IMR-90 (cell line): ENCODE data around the gene LCN10. TPM values are rescaled to one million over a fixed set of nuclear protein-coding genes. Genes with fewer than 3 reads are reported as not detected.

Experiments
- ATAC-seq: fragments of 200-7000 bp; cut with Tn5 transposase; 2 replicates; pipeline ENCODE4 v1.9.1; 2020; ENCODE audit warnings: low read depth, mild to moderate bottlenecking, moderate library complexity
- BruUV-seq: library from RNA; stranded (reverse); fragments of 400-500 nt; replicated peaks from 2 replicates; lab custom pipeline; 2021; lab: Mats Ljungman, UMichigan
- CTCF ChIA-PET: fragments of 300-600 bp; formaldehyde crosslinking; extraction: SDS; loops from one replicate; lab custom pipeline; 2021; ENCODE audit warnings: antibody characterized with exemption; lab: Yijun Ruan, JAX
- POLR2A ChIA-PET: fragments of 300-600 bp; sonication (Branson Sonifier 250); formaldehyde crosslinking; loops from one replicate; lab custom pipeline; 2022; ENCODE audit warnings: antibody characterized with exemption; ENCODE audit not compliant: unreplicated experiment; lab: Charles Lee
- DNase-seq: peaks from one replicate; pipeline ENCODE4 v3.0.0; 2013
- H2AFZ ChIP-seq: replicated peaks from 2 replicates; pipeline ENCODE3; 2013; ENCODE audit warnings: low read length, mild to moderate bottlenecking; ENCODE audit not compliant: poor library complexity
- H2AK5ac ChIP-seq: 2 replicates; pipeline ENCODE4 v1.6.1; 2013; ENCODE audit warnings: low read depth, low read length, inconsistent platforms
- H2AK9ac ChIP-seq: replicated peaks from 2 replicates; pipeline ENCODE3; 2013; ENCODE audit warnings: mild to moderate bottlenecking, low read depth, low read length, moderate library complexity; ENCODE audit not compliant: poor library complexity
- H2BK120ac ChIP-seq: 2 replicates; pipeline ENCODE4 v1.6.1; 2013; ENCODE audit warnings: low read depth, low read length, inconsistent platforms
- H2BK15ac ChIP-seq: 3 replicates; pipeline ENCODE4 v1.6.1; 2013; ENCODE audit warnings: low read depth, low read length, inconsistent platforms
- H2BK20ac ChIP-seq: 2 replicates; pipeline ENCODE4 v1.6.1; 2013; ENCODE audit warnings: low read depth, mild to moderate bottlenecking, inconsistent platforms, low read length, moderate library complexity
- H2BK5ac ChIP-seq: 2 replicates; pipeline ENCODE4 v1.6.1; 2013; ENCODE audit warnings: mild to moderate bottlenecking, low read depth, low read length, inconsistent platforms; ENCODE audit not compliant: poor library complexity, severe bottlenecking
- H3K14ac ChIP-seq: replicated peaks from 2 replicates; pipeline ENCODE4 v1.6.1; 2013; ENCODE audit warnings: low read depth, low read length, inconsistent platforms
- H3K18ac ChIP-seq: 2 replicates; pipeline ENCODE4 v1.6.1; 2013; ENCODE audit warnings: low read depth, low read length, control low read depth
- H3K23ac ChIP-seq: 2 replicates; pipeline ENCODE4 v1.6.1; 2013; ENCODE audit warnings: low read depth, low read length, inconsistent platforms
- H3K27ac ChIP-seq: 2 replicates; pipeline ENCODE4 v1.5.1; 2013; ENCODE audit warnings: mild to moderate bottlenecking, control low read depth, low read length; ENCODE audit not compliant: insufficient read depth
- H3K27me3 ChIP-seq: 2 replicates; pipeline ENCODE4 v1.6.1; 2013; ENCODE audit warnings: low read length; ENCODE audit not compliant: control insufficient read depth, insufficient read depth
- H3K36me3 ChIP-seq: 2 replicates; pipeline ENCODE4 v1.6.1; 2013; ENCODE audit warnings: low read length, mixed read lengths; ENCODE audit not compliant: control insufficient read depth, insufficient read depth
- H3K4ac ChIP-seq: 2 replicates; pipeline ENCODE4 v1.6.1; 2013; ENCODE audit warnings: low read depth, low read length, inconsistent platforms
- H3K4me1 ChIP-seq: 2 replicates; pipeline ENCODE4 v1.6.1; 2013; ENCODE audit warnings: low read length, mixed read lengths; ENCODE audit not compliant: control insufficient read depth, insufficient read depth
- H3K4me2 ChIP-seq: 2 replicates; pipeline ENCODE4 v1.6.1; 2013; ENCODE audit warnings: low read depth, mild to moderate bottlenecking, control low read depth, low read length, moderate library complexity
- H3K4me3 ChIP-seq: 2 replicates; pipeline ENCODE4 v1.5.1; 2013; ENCODE audit warnings: low read depth, mild to moderate bottlenecking, control low read depth, low read length, moderate library complexity; ENCODE audit not compliant: insufficient read depth
- H3K56ac ChIP-seq: 2 replicates; pipeline ENCODE4 v1.6.1; 2013; ENCODE audit warnings: low read length, inconsistent platforms; ENCODE audit not compliant: insufficient read depth; ENCODE audit errors: extremely low read depth
- H3K79me1 ChIP-seq, 2 experiments: 2 replicates each; pipeline ENCODE4 v1.6.1; 2013; ENCODE audit warnings: low read length in 2 of 2, inconsistent platforms in 1 of 2, low read depth in 1 of 2
- H3K9ac ChIP-seq: 2 replicates; pipeline ENCODE4 v1.6.1; 2013; ENCODE audit warnings: low read depth, low read length, control low read depth
- H3K9me1 ChIP-seq: 2 replicates; pipeline ENCODE4 v1.6.1; 2013; ENCODE audit warnings: low read length, inconsistent platforms; ENCODE audit not compliant: insufficient read depth
- H3K9me3 ChIP-seq: 2 replicates; pipeline ENCODE4 v1.6.1; 2013; ENCODE audit warnings: low read length; ENCODE audit not compliant: control insufficient read depth, insufficient read depth
- H4K20me1 ChIP-seq: 2 replicates; pipeline ENCODE4 v1.6.1; 2013; ENCODE audit warnings: low read length, inconsistent platforms; ENCODE audit not compliant: insufficient read depth
- H4K5ac ChIP-seq: 2 replicates; pipeline ENCODE4 v1.6.1; 2013; ENCODE audit warnings: mild to moderate bottlenecking, low read depth, low read length, control low read depth
- H4K8ac ChIP-seq, 2 experiments: 2 replicates each; pipeline ENCODE4 v1.6.1; 2013; ENCODE audit warnings: low read depth in 2 of 2, low read length in 2 of 2, control low read depth in 1 of 2, inconsistent platforms in 1 of 2
- H4K91ac ChIP-seq: 2 replicates; pipeline ENCODE4 v1.6.1; 2013; ENCODE audit warnings: low read depth, low read length, inconsistent platforms; ENCODE audit not compliant: insufficient read depth
- BHLHE40 ChIP-seq: fragments of 150-350 bp; IDR thresholded peaks from 2 replicates; pipeline ENCODE4 v1.6.1; 2016; ENCODE audit warnings: mild to moderate bottlenecking, low read depth, low read length
- CEBPB ChIP-seq: IDR thresholded peaks from 2 replicates; pipeline ENCODE4 v1.6.1; 2012; ENCODE audit warnings: low read depth, low read length, improper control_type of control experiment
- CHD1 ChIP-seq: IDR thresholded peaks from 2 replicates; pipeline ENCODE4 v1.6.1; 2012; ENCODE audit warnings: low read depth, low read length, improper control_type of control experiment
- FOS ChIP-seq: fragments of 150-350 bp; IDR thresholded peaks from 2 replicates; pipeline ENCODE4 v1.6.1; 2016; ENCODE audit warnings: low read depth, low read length
- MAFK ChIP-seq: IDR thresholded peaks from 2 replicates; pipeline ENCODE4 v1.6.1; 2012; ENCODE audit warnings: low read depth, low read length, improper control_type of control experiment
- MAZ ChIP-seq: IDR thresholded peaks from 2 replicates; pipeline ENCODE4 v1.6.1; 2012; ENCODE audit warnings: low read depth, mild to moderate bottlenecking, low read length, improper control_type of control experiment, moderate library complexity, borderline replicate concordance
- MXI1 ChIP-seq: IDR thresholded peaks from 2 replicates; pipeline ENCODE4 v1.6.1; 2012; ENCODE audit warnings: low read depth, mild to moderate bottlenecking, low read length, moderate library complexity, borderline replicate concordance
- NFE2L2 ChIP-seq: fragments of 150-350 bp; IDR thresholded peaks from 2 replicates; pipeline ENCODE4 v1.6.1; 2016; ENCODE audit warnings: low read depth, mild to moderate bottlenecking, low read length
- POLR2A ChIP-seq: IDR thresholded peaks from 2 replicates; pipeline ENCODE4 v1.6.1; 2012; ENCODE audit warnings: mild to moderate bottlenecking, low read depth, low read length
- RAD21 ChIP-seq: IDR thresholded peaks from 2 replicates; pipeline ENCODE4 v1.6.1; 2012; ENCODE audit warnings: low read length, improper control_type of control experiment
- RCOR1 ChIP-seq: IDR thresholded peaks from 2 replicates; pipeline ENCODE4 v1.6.1; 2012; ENCODE audit warnings: mild to moderate bottlenecking, low read length, improper control_type of control experiment; ENCODE audit not compliant: insufficient replicate concordance
- RFX5 ChIP-seq: IDR thresholded peaks from 2 replicates; pipeline ENCODE4 v1.8.0; 2012; ENCODE audit warnings: low read depth, mild to moderate bottlenecking, low read length, moderate library complexity
- SMC3 ChIP-seq: fragments of 150-350 bp; IDR thresholded peaks from 2 replicates; pipeline ENCODE4 v1.6.1; 2016; ENCODE audit warnings: low read depth, mild to moderate bottlenecking, antibody characterized with exemption, low read length, moderate library complexity
- WGBS, 2 experiments: methylation state at CpG; one replicate each; pipeline versions ENCODE4 v1.1.5 to v1.1.7; 2013; ENCODE audit warnings: missing lambda C conversion rate in 2 of 2; ENCODE audit not compliant: insufficient read length in 1 of 2; ENCODE audit errors: extremely low coverage in 2 of 2; 5-methylcytosine and 5-hydroxymethylcytosine counted together
- dilution Hi-C: fragments of 300-500 bp; cut with HindIII; formaldehyde crosslinking; loops from one replicate; pipeline ENCODE4 v1.14.3; 2018; ENCODE audit warnings: low sequenced_read_pairs; ENCODE audit not compliant: unreplicated experiment
- in situ Hi-C: fragments of 300-500 bp; cut with MboI; formaldehyde crosslinking; loops from 3 replicates; pipeline ENCODE4 v1.14.3; 2019; ENCODE audit warnings: low sequenced_read_pairs, inconsistent platforms, mixed read lengths
- intact Hi-C: fragments of 100-400 bp; cut with micrococcal nuclease; formaldehyde crosslinking; loops from 2 replicates; pipeline ENCODE4 v1.10.0; 2022
- polyA plus RNA-seq, 3 experiments: library from polyadenylated mRNA; depleted of rRNA; stranded (reverse); fragments of >200 nt; gene quantifications; 2 replicates each; pipeline ENCODE4 v1.2.3, GENCODE V29; 2012; ENCODE audit warnings: low replicate concordance in 1 of 3
- total RNA-seq: library from RNA; depleted of rRNA; stranded (reverse); fragments of >200 nt; gene quantifications from 2 replicates; pipeline ENCODE4 v1.2.3, GENCODE V29; 2012
- TF ChIP-seq, protein P1 (sequence below): fragments of 150-350 bp; IDR thresholded peaks from 2 replicates; pipeline ENCODE4 v1.6.1; 2016; ENCODE audit warnings: low read depth, mild to moderate bottlenecking, low read length, moderate library complexity, borderline replicate concordance
- TF ChIP-seq, protein P2 (sequence below): conservative IDR thresholded peaks from 2 replicates; pipeline ENCODE4 v1.5.1; 2012; ENCODE audit warnings: mild to moderate bottlenecking, low read depth, low read length, improper control_type of control experiment
- TF ChIP-seq, protein P3 (sequence below): fragments of 150-350 bp; IDR thresholded peaks from 2 replicates; pipeline ENCODE4 v1.6.1; 2017; ENCODE audit warnings: mild to moderate bottlenecking, antibody characterized with exemption, low read length, low read depth

LCN10 gene
- total and polyA plus RNA-seq, 2 of the 4 experiments (the other 2 are of a cell fraction), result not detected

DNA sequence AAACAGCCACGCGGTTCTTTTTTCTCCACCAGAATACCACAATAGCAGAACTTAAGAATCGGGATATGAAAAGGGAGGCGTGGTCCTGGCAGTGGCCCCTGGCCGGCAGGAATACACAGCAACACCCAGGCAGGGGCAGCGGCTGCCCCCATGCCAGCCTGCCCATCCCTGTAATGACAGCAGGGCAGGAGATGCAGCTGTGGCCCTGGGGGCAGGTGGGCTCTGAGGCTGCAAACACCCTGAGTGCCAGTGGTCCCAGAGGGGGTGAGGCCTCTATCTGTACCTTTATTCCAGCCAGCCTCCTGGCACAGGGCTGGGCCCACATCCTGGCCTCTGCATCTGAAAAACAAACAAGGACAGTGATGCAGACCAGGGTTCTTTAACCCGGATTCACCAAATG, 18.0 kb downstream of the LCN10 start:
- no peaks in the 10 kb centered on the region for H3K27me3 ChIP-seq

More for the DNA sequence above, 18.0 kb downstream of the LCN10 start:
- H3K14ac ChIP-seq, result no peak overlapping the region
- no TSS peak for BruUV-seq
- CTCF ChIA-PET, result no interaction called here
- no CpG with 5 or more reads among the region's 7 CpGs for WGBS, 2 experiments
- TF ChIP-seq RCOR1 (no peak), FOS (no peak), CEBPB (no peak), MXI1 (no peak), SMC3 (no peak), MAZ (no peak), BHLHE40 (no peak), NFE2L2 (no peak), RAD21 (no peak), RFX5 (no peak), POLR2A (no peak), CHD1 (no peak), MAFK (no peak)
- TF ChIP-seq, protein P1, sequence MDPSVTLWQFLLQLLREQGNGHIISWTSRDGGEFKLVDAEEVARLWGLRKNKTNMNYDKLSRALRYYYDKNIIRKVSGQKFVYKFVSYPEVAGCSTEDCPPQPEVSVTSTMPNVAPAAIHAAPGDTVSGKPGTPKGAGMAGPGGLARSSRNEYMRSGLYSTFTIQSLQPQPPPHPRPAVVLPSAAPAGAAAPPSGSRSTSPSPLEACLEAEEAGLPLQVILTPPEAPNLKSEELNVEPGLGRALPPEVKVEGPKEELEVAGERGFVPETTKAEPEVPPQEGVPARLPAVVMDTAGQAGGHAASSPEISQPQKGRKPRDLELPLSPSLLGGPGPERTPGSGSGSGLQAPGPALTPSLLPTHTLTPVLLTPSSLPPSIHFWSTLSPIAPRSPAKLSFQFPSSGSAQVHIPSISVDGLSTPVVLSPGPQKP, result no peak
- TF ChIP-seq, protein P2, sequence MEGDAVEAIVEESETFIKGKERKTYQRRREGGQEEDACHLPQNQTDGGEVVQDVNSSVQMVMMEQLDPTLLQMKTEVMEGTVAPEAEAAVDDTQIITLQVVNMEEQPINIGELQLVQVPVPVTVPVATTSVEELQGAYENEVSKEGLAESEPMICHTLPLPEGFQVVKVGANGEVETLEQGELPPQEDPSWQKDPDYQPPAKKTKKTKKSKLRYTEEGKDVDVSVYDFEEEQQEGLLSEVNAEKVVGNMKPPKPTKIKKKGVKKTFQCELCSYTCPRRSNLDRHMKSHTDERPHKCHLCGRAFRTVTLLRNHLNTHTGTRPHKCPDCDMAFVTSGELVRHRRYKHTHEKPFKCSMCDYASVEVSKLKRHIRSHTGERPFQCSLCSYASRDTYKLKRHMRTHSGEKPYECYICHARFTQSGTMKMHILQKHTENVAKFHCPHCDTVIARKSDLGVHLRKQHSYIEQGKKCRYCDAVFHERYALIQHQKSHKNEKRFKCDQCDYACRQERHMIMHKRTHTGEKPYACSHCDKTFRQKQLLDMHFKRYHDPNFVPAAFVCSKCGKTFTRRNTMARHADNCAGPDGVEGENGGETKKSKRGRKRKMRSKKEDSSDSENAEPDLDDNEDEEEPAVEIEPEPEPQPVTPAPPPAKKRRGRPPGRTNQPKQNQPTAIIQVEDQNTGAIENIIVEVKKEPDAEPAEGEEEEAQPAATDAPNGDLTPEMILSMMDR, result no peak
- TF ChIP-seq, protein P3, sequence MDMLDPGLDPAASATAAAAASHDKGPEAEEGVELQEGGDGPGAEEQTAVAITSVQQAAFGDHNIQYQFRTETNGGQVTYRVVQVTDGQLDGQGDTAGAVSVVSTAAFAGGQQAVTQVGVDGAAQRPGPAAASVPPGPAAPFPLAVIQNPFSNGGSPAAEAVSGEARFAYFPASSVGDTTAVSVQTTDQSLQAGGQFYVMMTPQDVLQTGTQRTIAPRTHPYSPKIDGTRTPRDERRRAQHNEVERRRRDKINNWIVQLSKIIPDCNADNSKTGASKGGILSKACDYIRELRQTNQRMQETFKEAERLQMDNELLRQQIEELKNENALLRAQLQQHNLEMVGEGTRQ, result no peak
- no peak overlapping the region for H2AK5ac ChIP-seq
- H3K9ac ChIP-seq, result no peak overlapping the region
- H3K4me2 ChIP-seq, result no peak overlapping the region
- in situ Hi-C loops (no loop called here), dilution Hi-C loops (no loop called here), intact Hi-C loops (no loop called here)
- H3K23ac ChIP-seq, result no peak overlapping the region
- peaks cover 19% of the 10 kb centered on the region for H3K9me1 ChIP-seq
- no peak overlapping the region for H3K56ac ChIP-seq
- no peak overlapping the region for H2BK5ac ChIP-seq
- no peak overlapping the region for H3K27ac ChIP-seq
- H2AFZ ChIP-seq, result no peak overlapping the region
- no peak overlapping the region for H4K91ac ChIP-seq
- peaks cover 81% of the 10 kb centered on the region for H4K20me1 ChIP-seq
- H3K79me1 ChIP-seq, result peaks cover 21 to 66% of the 10 kb centered on the region in 2 experiments
- H3K9me3 ChIP-seq, result no peaks in the 10 kb centered on the region
- H3K4me1 ChIP-seq, result peaks cover 25% of the 10 kb centered on the region
- H3K4ac ChIP-seq, result no peak overlapping the region
- no peak overlapping the region for H4K8ac ChIP-seq
- DNase-seq, result no peak
- H3K4me3 ChIP-seq, result no peak overlapping the region
- no peak overlapping the region for H2BK20ac ChIP-seq
- no peak overlapping the region for H2AK9ac ChIP-seq
- peaks cover 51% of the 10 kb centered on the region for H3K36me3 ChIP-seq
- H3K18ac ChIP-seq, result no peak overlapping the region
- POLR2A ChIA-PET, result no interaction called here
- H2BK15ac ChIP-seq, result no peak overlapping the region
- no peak overlapping the region for H4K5ac ChIP-seq
- ATAC-seq, result no peak
- no peak overlapping the region for H2BK120ac ChIP-seq
